ENCODE data around the gene AKAP12.

AKAP12 gene

DNA sequence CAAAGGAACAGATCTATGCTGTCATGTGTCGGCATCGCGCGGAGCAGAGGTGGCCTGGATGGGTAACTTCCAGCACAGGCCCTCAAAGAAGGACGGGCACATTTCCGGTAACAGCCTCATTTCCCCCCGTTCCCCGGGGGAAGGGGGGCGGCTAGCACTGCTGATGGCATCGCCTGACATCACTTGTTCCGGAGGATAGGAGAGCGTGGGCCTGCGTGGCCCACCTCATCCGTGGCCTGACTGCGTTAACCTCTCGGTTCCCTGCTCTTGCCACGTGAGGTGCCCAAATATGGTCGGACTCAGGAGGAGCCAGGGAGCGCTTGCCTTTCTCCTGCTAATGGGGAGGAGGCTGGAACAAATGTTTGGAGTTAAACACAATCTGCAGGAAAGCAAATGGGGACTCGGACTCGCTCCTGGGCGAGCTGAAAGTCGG is at the start of gene AKAP12:
Gene AKAP12, plus strand, starts transcription at position 365 of the 433 bp plus-strand sequence. CDS start 596 bp downstream, outside the sequence.
- no peak for DNase-seq (ENCODE audit: low spot score)

- DNase-seq (ENCODE audit: low spot score), result no peak
Observed at GRCh38 chr6:151191527-151191926, 48.2 kb upstream of the AKAP12 start.

DNA sequence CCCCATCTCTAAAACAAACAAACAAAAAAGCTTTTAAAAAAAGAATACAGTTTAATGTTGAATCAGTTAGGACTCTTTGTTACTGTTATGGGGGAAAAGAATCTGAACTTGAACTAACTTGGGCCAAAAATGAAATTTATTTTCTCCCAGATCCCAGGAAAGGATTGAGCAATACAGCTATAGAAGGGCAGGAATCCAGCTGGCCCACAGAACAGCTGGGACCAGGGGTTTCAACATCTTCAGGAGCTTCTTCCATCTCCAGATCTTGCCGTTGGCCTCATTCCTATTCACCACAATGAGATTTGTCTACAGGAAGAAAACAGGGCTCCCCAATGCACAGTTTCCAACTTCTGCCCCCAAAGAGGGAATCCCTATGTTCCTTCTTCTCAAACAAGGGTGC is 43.2 kb upstream of the AKAP12 start:
- no peak for DNase-seq (ENCODE audit: low spot score)

DNA sequence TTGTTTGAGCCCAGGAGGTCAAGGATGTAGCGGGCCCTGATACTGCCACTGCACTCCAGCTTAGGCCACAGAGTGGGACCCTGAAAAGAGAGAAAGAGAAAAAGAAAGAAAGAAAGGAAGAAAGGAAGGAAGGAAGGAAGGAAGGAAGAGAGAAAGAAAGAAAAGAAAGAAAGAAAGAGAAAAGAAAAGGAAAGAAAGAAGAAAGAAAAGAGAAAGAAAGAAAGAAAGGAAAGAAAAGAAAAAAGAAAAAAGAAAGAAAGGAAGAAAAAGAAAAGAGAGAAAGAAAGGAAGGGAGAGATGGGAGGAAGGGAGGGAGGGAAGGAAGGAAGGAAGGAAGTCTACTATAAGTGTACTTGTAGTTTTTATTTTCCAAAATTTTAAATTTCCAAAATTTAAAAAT is 42.2 kb upstream of the AKAP12 start:
- no peak for DNase-seq (ENCODE audit: low spot score)

DNA sequence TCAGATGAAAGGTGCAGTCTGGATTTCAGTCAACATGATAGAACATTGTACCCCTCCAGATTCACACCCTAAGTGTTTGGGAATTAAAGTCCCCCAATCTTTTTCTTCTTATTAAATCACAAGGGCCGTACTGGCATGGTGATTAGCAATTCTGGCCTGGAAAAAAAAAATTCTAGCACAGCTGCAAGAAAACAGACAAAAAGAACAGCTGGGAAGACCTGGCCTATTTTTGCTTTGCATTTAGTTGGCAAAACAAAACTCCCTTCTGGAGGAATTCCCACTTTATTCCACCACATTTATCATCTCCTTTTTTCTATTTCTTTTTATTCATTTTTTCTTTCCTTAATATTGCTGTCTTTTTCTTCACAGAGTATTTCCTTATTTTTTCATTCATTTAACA is 39.8 kb upstream of the AKAP12 start:
- DNase-seq (ENCODE audit: low spot score), result no peak

DNA sequence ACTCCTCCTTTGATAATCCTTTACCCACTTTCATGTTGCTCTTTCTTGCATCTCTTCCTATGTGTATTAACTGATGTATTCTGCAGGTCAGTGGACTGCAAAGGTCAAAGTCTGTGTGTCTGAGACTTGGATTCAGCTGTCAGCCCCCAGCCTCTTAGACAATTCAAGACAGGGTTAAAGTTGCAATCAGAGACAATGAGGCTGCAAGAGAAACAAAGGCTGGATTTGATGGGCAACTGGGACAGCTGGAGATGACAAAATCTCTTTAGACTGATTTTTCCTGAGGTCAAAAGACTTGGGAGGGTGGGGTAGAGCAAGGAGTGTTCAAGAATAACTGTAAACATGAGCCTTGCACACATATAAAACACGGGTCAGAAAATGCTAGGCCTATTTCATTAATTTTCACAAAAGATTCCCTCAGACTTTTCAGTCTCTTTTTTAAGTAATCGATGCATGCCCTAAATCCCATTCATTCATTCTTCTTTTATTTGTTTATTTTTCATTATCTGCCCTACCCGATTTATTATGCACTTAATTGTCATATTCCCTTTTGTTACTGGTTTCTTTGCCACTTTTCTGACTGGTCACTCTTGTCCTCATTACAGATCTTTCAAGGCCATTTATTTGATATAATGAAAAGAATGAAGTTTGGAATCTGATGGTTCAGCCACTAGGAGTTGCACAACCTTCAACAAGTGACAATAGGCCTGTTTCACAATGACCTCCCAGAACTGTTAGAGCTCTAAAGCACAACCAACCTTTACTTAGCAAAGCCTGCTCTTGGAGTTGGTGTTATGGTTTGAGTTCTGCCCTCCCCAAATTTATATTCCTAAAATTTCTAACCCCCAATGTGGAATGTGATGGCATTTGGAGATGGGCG is 33.8 kb upstream of the AKAP12 start:
- DNase-seq (ENCODE audit: low spot score), result no peak

DNA sequence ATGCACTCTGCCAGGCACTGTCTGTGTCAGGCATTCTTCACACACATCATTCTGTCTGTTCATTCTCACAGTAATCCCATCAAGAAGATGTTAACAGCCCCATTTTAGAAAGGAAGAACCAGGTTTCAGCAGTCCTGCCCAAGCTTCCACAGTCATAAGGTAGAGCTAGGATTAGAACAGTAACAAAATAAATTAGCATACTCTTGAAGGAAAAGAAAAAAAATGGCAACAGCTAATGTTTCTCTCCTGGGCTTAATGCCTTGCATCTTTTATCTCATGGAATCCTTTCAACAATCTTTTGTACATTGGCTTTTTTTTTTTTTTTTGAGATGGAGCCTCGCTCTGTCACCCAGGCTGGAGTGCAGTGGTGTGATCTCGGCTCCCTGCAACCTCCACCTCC is 32.1 kb upstream of the AKAP12 start:
- no peak for DNase-seq (ENCODE audit: low spot score)

DNA sequence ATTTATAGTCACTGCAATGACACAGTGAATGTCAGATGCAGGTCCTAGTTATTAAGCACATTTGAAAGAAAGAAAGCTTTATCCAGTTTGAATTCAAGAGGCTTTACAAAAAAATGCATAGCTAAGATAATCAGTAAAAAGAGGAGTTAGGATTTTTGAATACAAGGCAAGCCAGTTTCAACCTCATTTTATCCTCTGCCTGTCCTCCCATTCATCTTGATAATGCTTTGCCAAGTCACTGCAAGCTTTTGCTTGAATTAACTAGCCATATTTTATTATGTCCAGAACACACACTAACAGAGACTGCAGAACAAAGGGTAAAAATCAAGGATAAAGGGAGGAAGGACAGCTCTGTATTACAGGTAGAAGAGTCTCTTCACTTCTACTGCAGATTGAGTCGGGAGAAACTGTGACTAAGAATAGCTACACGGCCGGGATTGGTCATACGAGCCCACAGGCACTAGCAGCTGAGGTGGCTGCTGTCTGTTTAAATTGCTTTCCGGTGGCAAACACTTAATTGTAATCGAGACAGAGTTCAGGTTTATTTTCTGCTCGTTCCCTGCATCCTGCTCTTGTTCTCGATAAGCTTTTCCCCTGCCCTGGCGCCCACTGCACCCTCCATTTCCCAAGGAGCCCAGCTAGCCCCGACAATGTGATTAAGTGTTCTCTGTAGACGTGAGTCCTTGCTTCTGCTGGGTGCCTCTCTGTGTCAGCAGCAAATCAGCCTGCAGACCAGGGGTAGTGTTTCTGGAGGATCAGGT is 30.5 kb upstream of the AKAP12 start:
- no peak for DNase-seq (ENCODE audit: low spot score)

DNA sequence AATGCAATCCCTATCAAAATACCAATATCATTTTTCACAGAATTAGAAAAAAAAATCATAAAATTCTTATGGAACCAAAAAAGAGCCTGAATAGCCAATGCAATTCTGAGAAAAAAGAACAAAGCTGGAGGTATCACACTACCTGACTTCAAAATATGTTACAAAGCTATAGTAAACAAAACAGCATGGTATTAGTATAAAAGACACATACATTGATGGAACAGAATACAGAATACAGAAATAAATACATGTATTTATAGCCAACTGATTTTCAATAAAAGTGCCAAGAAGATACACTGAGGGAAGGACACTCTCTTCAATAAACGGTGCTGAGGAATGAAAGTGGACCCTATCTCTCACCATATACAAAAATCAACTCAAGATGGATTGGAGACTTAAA is 28.7 kb upstream of the AKAP12 start:
- no peak for DNase-seq (ENCODE audit: low spot score)

DNA sequence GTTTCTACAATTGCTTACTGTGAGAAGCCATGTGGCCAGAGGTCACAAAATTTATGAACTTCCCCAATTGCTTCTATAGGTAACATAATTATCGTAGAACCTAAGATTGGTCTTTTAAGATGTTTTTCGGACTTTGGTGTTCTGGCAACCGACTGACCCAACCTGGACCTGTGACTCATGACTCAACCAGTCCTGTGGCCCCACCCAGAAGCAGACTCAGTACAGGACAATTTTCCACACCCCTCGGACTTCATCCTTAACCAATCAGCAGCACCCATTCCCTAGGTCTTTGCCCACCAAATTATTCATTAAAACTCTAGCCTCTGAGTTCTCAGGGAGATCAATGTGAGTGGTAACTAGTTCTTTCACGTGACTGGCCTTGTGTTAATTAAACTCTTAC is 26.4 kb upstream of the AKAP12 start:
- DNase-seq (ENCODE audit: low spot score), result no peak

GRCh38 chr6:151215999-151216398 is 23.8 kb upstream of the AKAP12 start:
- no peak for DNase-seq (ENCODE audit: low spot score)

DNA sequence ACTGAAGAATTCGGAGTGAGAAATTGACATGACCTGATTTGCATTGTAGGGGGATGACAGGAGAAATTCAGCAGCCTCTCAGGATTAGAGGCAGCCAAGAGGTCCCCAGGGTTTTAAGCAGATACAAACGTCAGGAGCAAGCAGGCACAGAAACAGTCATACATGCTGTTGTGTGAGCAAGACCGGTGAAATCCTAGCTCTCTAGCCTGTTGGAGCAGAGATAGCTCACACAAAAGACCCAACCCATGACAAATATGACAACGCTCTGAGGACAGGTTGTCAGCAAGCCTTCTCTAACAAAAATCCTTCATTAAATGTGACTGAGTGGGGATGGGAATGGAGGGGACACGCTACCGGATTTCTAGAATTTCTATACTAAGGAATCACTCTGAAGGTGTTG is 23.0 kb upstream of the AKAP12 start:
- no peak for DNase-seq (ENCODE audit: low spot score)

GRCh38 chr6:151219192-151219591 is 20.6 kb upstream of the AKAP12 start:
- no peak for DNase-seq (ENCODE audit: low spot score)

DNA sequence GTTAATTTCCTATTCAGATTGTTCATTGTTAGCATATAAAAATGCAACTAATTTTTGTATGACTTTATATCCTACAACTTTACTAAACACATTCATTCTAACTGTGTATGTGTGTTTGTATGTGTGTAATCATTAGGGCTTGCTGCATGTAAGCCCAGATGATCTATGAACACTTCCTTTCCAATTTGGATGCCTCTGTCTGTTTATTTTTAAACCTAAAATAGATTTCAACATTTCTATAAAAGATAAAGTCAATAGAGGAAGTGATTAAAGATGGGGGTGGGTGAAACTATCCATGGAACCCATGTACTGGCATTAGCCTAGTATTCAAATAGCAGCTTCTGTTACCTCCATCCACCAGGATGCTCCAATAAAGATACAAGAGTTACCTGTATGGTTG is 15.7 kb upstream of the AKAP12 start:
- DNase-seq (ENCODE audit: low spot score), result no peak

GRCh38 chr6:151225919-151226318 is 13.8 kb upstream of the AKAP12 start:
- no peak for DNase-seq (ENCODE audit: low spot score)

DNA sequence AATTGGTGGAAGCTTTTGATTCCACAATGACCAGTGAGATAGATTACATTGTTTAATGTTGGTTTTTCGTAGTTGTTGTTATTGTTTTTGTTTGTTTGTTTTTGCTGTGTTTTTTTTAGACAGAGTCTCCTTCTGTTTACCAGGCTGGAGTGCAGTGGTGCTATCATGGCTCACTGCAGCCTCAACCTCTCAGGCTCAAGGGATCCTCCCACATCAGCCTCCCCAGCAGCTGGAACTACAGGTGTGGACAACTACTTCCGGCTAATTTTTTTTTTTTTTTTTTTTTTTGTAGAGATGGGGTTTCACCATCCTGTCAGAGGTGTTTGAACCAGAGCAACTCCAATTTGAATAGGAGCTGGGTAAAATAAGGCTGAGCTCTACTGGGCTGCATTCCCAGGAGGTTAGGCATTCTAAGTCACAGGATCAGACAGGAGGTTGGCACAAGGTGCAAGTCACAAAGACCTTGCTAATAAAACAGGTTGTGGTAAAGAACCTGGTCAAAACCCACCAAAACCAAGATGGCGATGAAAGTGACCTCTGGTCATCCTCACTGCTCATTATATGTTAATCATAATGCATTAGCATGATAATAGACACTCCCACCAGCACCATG is 10.9 kb upstream of the AKAP12 start:
- no peak for DNase-seq (ENCODE audit: low spot score)

- no peak for DNase-seq (ENCODE audit: low spot score)
Observed at GRCh38 chr6:151229401-151230276, 10.1 kb upstream of the AKAP12 start.

DNA sequence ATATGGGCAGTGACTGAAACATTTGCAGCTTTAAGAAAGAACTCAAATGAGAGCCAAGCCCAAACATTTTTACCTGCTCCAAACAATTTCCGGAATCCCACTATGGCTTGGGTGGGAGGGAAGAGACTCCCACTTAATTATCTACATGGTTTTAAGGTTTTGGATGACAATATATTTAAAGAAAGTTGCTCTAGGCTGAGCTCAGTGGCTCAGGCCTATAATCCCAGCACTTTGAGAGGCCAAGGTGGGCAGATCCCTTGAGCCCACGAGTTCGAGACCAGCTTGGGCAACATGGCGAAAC is 9.5 kb upstream of the AKAP12 start:
- no peak for DNase-seq (ENCODE audit: low spot score)

DNA sequence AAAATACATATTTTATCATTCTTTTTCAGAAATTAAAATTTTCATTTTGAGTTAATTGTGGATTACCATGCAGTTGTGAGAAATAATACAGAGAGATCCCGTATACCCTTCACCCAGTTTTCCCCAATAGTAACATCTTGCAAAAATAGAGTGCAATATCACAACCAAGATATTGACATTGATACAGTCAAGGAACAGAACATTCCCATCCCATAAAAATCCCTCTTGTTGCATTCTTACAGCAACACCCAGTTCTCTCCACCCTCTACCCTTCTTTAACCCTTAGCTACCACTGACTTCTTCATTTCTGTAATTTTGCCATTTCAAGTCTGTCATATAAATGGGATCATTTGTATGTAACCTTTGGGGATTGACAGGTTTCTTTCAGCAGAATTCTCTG is 6.9 kb upstream of the AKAP12 start:
- no peak for DNase-seq (ENCODE audit: low spot score)

GRCh38 chr6:151233731-151234130 is 6.0 kb upstream of the AKAP12 start:
- DNase-seq (ENCODE audit: low spot score), result no peak

DNA sequence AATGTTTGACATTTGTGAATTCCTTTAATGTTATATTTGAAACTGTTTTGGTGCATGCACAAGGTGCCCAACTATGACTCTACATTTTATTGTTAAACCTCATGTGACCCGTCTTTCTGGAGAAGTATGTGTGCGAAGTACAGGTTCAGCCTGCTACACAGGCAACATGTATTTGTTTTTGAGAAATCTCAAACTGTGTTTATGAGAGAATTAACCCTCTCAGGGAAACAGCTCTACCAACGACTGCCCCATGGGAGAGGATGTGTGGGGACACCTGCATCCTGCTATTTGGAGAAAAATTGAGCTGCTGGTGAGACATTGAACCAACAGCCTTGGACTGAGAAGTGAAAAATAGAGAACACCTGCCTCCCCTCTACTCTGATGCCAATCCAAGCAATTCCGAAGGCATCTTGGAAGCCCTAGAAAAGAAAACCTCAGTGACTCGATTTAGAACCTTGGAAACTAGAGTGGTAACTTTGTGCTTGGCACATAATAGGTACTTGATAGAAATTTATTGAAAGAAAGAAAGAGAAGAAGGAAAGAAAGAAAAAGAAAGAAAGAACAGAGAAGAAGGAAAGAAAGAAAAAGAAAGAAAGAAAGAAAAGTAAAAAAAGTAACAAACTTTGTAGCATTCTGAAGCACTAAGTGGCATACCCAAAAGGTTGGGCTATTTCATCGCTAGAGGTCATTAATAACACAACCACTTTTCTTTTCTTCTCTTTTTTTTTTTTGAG is 2.9 kb upstream of the AKAP12 start:
- DNase-seq (ENCODE audit: low spot score), result no peak
